Stimulated activated CD8-positive, alpha-beta memory T cell treated with anti-CD3 and anti-CD28 coated beads, Interleukin-2, amount 100 ng/mL, for 1 hour (primary cell): Measurements from ENCODE around the gene BMPER.
"Not testable (repeated sequence)": the region's sequence is repeated elsewhere in the genome, so short reads cannot be mapped to it uniquely, and the experiment has no call there.

Source experiments
- DNase-seq, 2 donors: peaks; one replicate each; pipeline ENCODE4 v3.0.0-alpha.2; 2020; ENCODE audit warnings: low read depth in 2 of 2

Gene BMPER

DNA sequence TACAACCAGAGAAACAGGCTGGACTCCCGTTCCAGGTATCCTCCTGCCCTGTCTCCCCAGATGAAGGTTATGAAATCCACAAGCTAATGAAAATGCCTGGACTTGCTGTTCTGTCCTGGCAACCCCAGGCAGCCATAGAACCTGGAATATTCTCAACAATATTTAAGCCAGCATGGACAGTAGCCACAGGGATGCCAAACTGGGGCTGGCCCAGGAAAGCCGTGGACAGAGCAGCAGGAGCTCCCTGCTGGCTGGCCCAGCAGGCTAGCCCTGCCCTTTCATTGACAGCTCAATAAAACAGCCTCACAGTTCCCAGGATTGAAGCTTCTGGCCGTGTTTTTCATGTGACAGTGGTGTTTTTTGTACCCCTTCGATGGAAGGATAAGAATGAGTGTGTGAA is 230.6 kb downstream of the BMPER start:
- no peak for DNase-seq

DNA sequence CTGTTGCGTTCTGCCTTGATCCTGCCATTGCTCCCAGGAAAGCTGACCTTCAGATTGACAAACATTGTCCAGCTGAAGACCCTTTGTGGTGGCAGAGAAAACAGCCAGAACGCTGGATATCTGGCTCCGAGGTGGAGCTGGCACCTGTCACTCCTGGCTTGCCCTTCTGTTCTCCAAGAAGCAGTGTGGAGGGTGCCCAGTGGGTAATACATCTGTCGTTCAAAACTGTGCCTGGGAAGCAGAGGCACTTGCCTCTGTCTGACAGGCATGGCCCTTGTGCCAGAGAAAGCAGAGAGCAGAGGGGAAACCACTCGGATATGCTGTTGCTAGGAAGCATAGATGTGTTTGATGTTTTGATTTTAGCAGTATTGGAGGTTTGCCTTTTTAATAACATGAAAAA is 231.4 kb downstream of the BMPER start:
- no peak for DNase-seq

DNA sequence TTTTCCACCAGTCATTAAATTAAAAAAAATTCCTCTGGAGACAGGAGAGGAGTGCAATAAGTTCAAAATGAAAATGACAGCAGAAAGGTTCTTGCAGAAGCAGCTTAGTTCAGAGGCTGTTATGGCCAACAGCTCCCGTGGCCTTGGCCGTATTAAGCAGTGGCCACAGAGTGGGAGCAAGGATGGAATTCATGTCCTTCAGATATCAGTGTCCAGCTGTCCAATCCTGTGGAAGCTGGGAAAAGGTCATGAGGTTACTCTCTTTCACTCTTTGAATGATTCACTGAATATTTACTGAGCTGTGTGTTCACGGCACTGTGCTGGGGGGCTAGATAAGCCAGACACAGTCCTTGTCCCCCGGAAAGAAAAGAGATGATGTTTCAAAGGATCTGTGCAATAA is 231.8 kb downstream of the BMPER start:
- no peak for DNase-seq

DNA sequence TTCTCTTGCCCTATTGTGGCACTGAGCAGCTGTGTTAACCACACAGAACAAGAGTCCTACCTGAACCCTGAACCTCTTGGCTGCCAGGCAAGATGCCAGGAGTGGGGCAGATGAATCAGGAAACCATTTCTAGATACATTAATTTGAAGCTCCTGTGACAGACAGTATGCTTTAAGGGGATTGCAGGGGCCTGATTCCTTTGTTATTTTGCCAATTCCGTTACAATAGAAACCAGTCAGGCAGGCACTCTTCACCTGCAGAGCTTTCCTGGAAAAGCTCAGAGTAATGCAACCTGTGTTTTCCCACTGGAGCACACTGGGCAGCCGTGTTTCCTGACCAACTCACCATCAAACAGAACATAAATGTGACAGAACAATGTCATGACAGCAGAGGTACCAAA is 233.1 kb downstream of the BMPER start:
- DNase-seq, result no peak

DNA sequence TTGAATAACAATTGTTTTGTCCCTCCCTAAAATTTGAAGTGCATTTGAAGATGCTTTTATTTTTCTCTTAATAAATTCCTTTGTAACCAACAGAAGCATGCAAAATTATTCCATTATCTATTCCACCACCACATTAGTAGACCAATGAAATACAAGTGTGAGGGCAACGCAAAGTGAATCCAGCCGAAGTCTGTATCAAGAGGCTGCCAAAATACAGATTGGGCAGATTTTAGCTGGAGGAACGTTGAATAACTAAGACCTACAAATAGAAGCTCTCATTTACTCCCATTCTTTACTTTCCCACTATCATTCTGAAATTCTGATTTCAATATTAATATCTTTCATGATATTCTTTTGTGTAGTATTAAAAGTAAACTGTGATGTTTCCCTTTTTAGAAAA is 233.7 kb downstream of the BMPER start:
- DNase-seq, result no peak

DNA sequence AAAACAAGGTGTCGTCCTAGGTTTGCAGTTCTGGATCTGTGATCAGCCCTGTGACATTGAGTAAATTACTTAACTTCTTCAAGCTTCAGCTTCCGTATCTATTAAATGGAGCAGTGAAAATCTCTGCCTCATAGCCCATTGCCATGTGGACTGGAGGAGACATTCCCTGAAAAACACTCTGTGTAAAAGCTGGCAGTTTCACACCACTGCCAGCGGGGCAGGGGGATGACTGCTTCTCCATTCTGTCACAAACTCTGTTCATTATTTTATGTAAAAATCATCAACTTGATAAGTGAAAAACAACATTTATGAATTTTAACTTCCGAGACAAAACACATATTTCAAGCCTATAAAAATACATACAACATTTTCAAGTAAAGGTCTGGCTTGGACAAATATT is 234.7 kb downstream of the BMPER start:
- DNase-seq, result no peak

DNA sequence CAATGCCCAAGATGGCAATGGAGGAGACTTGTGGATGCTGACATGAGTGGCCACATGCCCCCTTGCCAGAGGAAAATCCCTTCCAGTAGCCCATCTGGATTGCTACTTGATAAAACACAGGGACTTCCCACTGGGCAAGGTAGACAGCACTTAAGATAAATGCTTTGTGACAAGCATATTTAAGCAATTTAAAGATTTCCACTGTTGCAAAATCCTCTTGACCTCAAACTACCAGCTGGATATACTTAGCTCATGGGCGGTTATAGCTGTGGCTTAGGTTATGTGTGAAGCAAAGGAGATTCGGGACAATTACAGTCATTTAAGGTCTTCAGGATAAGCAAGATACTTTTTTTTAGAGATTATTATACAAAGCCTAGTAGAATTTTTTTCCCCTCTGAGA is 238.1 kb downstream of the BMPER start:
- DNase-seq, result no peak

DNA sequence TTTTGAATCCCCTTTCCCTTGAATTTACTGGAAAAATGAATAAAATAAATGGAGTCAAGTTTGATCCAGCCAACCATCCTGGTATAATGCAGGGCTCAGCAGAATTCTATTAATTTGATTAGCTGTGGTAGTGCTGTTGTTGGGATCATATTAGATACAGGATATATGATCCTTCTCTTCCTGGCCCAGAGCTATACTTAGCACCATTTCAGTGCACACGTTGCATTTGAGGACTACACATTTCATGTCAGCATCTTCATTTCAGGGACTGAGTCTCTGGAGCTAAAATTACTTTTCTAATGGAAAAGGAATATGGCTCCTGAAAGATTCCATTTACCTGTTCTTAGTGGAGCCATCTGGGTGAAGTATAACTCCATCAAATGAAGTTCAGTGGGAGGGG is 240.3 kb downstream of the BMPER start:
- DNase-seq, result no peak

DNA sequence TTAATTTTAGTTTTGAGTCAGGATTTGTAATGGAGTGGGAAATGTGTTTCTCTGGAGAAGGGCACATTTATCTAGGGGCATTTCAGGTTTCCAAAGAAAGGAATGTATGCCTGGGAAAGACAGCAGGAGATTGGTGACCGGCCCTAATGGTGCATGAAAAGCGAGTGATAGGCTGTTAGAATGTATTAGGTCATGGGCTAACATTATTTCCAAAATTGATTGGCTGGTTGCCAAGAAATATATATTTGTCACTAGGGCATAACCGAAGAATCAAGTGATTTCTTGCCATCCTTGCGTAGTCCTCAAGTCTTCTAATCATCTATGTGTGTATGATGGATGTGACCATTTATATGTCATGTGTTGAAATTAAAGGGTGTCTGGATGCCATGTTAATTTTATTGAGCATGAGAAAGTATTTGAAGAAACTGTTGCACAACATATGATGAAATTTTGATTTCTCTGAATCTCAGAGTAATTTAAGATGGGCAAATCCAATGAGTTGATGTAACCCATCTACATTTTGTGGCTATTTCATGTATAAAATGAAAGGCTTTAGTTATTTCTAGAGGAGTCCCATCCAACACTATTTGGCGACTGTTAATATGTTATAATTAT is 248.4 kb downstream of the BMPER start:
- DNase-seq, result no peak

DNA sequence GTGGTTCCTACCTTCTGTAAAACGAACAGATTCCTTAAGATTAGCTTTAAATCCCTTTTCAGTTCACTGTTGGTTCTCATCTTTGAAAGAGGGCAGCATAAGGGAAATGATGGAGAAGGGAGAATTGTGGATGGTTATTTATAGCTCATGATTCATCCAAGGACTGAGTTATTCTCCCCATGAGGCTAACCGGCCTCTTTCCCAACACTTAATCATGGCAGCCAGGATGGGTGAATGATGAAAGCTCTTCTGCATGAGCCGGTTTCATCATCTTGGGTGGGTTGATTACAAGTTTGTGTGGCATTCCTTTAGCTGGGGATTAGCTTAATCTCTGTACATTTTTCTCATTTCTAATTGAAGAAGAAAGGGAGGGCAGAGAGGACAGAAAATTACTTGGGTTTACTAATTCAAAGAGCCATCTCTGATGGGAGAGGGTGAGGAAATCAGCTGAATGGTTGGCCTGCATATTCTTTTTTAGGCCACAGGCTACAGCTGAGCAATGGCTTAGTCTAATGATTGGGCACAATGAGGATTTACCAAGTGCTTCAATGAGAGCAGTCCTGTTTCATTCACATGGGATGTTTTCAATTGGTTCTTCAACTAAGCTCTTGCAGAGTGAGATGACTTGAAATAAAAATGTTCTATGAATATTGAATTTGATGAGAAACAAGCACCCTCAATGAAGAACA is 250.0 kb downstream of the BMPER start:
- DNase-seq, result no peak

DNA sequence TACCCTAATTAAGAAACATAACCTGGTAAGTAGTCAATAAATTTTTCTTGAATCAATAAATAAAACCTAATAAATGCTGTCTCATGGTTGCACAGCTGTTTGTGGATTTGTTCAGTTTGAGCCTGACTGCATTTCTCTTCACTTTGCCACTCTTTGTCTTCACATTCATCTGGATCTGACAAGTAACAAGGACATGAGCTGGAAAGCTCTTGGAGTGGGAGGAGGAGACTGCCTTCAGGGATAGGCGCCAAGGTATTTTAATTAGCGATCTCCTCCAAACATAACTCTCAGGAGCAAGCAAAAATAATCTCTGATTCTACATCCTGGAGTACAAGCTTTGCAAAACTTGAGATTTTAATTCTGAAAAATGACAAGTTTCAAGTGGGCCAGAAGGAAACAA is 251.0 kb downstream of the BMPER start:
- no peak for DNase-seq

DNA sequence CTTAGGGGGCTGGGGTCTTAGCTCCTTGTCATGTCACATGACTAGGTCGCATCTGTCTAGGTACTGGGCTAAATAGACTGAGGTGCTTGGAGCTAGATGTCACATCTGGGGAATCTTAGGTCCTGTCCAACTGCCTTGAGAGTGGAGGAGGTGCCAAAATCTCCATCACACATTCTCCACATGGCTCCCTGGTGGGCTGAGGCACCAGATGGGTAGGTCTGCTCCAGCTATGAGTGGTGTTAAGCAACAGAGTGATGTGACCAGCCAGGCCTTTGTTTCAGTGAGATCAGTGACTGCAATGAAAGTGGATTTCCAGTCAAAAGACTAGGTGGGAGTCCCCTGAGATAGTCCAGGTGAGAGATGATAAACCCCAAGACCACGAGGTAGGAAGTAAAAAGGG is 251.8 kb downstream of the BMPER start:
- DNase-seq, result no peak

DNA sequence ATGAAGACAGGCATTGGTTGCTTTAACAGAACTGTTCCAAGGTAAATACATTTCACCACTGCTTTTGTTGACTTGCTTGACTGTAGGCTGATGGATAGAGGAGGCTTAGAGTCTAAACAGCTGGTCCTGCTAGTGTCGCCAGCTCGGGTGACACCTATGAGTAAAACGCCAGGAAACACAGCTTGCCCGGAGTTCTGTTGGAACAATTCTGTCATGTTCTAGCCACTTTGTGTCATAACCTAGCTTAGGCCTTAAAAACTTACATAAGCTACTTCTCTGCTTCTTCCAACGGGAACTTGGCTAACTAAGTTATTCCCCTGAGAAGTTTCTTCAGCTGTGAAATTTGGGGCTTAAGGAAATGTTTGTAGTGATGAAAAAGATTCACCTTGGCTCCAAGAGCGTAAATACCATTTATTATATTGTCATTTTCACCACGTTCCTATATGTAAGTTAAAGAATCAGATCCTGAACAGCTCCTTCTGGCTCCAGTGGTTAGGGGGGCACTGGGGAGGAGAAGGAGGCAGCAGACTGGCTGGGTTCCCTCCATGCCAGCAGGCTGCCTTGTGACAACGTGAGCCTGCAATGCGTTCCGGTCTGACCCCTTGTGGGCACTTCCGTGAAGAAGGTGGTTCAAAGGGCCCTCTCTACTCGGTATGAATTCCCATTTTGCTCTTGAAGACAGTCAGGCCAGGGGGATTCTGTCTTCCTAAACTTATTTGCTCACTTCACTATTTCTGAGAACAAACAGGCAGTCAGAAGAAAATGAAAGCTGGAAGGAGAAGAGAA is 253.2 kb downstream of the BMPER start:
- no peak for DNase-seq

DNA sequence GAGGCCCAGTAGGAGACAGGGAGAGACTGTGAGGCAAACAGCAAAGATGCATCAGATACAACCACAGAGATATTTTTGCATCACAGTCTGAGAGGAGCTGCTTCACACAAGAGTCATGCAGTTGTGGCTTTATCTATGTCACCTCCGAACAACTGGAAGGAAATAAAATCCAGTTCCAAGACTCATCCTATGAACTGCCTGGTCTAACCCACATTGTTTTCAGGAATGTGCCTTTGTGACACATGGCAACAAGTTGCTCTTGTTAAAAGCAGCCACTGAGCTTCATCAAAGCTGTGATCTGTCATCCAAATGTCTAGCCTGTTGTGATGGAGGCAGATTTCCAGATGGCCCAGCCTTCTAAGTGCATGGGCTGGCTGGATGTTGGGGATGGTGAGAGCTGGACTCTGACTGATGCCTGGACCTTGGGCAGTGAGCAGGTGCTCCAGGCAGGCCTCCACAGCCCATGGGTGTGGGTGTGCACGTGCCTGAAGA is 255.0 kb downstream of the BMPER start:
- DNase-seq, result no peak

DNA sequence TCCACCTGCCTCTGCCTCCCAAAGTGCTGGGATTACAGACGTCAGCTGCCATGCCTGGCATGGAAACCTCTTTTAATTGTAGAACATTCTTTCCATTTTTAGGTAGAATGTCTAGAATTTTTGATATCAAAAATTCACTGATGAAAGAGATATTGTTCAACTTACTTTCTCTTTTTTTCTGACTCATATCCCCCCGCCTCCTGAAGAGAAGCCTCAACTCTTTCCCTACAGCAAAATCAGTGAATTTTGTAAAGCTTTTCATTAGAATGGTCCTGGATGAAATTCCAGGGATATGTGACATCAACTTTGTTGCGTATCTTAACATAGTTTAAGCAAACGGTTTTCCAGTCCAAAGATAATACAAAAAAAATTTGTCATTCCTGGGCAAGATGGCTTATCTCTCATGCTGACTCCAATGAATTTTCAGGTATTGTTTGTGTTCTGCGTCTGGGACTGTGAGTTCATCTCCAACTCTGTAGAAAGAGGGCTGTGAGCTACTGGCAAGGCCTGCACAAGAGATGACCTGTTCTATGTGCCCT is 256.8 kb downstream of the BMPER start:
- no peak for DNase-seq

DNA sequence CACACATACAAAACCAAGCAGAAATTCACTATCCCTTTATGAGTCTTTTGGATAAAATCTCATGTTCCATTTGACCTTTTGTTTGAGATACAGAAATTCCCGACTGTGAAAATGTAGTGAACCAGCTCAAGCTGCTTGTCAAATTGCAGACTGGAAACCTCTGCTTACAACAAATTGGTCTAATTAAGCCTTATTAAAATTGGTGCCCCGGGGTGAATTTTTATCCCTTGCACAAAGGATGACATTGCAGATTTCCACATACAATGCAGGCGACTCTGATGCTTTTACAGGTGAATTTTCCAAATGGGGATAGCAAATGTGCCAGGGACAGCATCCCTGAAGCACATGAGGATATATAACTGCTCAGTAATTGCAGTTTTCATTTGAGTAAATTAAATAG is 257.3 kb downstream of the BMPER start:
- DNase-seq, result no peak

DNA sequence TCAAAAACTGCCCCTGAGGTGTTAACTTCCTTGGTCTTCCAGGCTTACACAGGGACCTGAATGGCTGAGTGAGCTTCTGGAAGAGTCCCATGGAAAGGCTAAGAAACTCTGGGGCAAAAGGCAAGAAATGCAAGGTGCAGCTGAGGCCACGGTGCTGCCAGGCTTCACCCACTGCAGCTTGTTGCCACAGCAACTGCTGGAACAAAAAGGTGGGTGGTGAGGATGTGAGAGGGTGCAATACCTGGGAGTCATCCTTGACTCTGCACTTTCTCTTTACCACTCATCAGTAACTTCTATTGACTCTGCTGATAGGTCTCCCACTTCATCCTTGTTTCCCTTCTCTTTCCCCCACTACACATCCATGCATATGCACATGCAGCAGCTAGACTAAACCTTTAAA is 258.6 kb downstream of the BMPER start:
- no peak for DNase-seq

DNA sequence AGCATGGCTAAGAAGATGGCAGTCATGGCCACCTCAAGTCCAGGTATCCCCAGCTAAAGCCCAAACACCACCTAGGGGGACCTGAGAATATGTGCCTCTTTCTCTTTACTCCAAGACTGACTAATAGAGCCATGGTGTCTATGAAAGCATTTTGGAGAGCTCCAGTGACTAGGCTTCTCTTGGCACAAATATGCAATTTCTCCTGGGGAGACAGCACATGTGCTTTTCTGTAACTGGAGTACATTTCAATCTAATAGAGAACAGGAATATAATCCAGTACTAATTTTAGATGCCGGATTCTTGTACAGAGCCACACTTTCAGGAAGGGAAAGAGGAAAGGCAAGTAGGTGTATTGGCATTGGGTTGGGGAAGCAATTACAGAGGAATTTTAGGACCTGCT is 260.1 kb downstream of the BMPER start:
- no peak for DNase-seq

DNA sequence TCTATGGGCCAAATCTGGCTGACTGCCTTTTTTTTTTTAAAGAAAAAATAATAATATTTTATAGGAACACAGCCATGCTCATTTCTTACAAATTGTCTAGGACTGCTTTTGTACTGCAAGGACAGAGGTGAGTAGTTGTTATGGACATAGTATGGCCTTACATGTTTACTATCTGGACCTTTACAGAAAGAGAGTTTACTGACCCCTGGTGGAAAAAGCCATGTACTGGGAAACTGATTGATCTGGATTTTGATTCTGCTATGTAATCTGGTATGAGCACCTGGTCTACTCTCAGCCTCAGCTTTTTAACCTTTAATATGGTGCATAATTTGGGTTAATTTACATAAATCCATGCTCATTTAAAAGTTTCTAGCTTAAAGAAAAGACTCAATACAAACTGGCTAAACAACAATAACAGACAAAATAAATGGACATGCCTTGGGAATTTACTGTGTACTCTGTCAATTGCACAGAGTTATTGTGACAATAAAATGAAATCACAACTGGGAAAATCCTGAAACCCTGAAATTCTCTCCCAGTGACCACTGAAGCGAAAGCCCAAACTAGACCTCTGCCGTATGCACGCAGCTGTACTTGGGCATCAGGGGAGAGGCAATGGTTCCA is 260.7 kb downstream of the BMPER start:
- DNase-seq, result no peak

DNA sequence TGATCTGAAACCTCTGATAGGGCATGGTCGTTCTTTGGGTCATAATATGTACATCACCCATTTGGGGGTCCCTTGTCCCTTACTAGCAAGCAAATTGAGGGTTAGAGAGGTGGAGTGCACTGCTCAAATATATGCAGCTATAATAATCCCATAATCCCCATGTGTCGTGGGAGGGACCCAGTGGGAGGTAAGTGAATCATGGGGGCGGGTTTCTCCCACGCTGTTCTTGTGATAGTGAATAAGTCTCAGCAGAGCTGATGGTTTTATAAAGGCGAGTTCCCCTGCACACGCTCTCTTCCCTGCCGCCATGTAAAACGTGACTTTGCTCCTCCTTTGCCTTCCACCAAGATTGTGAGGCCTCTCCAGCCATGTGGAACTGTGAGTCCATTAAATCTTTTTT is 262.7 kb downstream of the BMPER start:
- no peak for DNase-seq

DNA sequence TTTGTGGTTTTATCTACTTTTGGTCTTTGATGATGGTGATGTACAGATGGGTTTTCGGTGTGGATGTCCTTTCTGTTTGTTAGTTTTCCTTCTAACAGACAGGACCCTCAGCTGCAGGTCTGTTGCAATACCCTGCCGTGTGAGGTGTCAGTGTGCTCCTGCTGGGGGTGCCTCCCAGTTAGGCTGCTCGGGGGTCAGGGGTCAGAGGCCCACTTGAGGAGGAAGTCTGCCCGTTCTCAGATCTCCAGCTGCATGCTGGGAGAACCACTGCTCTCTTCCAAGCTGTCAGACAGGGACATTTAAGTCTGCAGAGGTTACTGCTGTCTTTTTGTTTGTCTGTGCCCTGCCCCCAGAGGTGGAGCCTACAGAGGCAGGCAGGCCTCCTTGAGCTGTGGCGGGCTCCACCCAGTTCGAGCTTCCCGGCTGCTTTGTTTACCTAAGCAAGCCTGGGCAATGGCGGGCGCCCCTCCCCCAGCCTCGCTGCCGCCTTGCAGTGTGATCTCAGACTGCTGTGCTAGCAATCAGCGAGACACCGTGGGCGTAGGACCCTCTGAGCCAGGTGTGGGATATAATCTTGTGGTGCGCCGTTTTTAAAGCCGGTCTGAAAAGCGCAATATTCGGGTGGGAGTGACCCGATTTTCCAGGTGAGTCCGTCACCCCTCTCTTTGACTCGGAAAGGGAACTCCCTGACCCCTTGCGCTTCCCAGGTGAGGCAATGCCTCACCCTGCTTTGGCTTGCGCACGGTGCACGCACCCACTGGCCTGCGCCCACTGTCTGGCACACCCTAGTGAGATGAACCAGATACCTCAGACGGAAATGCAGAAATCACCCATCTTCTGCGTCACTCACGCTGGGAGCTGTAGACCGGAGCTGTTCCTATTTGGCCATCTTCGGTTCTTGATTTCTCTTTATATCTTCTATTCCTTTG is 269.6 kb downstream of the BMPER start:
- DNase-seq, result not testable (repeated sequence)
